T-helper 1 cell (primary cell): ENCODE measurements around the gene PLPPR1.
A peak's percentile ranks its signal among the peaks of the same experiment; 100 is the strongest.
"Not testable (repeated sequence)": the region's sequence is repeated elsewhere in the genome, so short reads cannot be mapped to it uniquely, and the experiment has no call there.

ENCODE experiments used
- DNase-seq, 5 donors: peaks; one replicate each; pipeline ENCODE4 v3.0.0-alpha.2; 2012 to 2020

PLPPR1 gene

DNA sequence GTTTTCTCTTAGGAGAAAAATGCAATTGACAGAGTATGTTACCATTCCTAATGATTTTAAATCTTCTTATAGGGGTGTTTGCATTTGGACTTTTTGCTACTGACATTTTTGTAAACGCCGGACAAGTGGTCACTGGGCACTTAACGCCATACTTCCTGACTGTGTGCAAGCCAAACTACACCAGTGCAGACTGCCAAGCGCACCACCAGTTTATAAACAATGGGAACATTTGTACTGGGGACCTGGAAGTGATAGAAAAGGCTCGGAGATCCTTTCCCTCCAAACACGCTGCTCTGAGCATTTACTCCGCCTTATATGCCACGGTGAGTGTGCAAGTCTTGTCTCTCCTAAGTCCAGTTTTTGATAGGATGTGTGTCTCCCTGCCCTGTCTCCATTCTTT lies 280.6 kb downstream of the PLPPR1 start:
- no peak for DNase-seq

DNA sequence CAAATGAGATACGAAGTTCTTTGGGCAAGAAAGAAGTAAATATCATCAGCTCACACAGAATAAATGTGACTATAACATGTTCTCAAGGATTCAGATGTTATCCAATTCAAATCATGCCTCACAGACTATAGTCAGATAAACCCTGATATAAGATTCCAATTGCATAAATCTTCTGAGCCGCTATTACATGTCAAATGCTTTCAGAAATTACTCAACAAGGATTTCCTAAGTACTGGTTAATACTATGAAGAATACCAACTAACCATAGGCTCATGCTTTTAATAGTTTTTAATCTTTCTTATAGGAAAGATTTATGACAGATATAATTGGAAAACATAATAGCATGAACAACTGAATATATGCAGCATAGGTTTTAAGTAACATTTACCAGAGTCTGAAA lies 282.7 kb downstream of the PLPPR1 start:
- DNase-seq: no peak

DNA sequence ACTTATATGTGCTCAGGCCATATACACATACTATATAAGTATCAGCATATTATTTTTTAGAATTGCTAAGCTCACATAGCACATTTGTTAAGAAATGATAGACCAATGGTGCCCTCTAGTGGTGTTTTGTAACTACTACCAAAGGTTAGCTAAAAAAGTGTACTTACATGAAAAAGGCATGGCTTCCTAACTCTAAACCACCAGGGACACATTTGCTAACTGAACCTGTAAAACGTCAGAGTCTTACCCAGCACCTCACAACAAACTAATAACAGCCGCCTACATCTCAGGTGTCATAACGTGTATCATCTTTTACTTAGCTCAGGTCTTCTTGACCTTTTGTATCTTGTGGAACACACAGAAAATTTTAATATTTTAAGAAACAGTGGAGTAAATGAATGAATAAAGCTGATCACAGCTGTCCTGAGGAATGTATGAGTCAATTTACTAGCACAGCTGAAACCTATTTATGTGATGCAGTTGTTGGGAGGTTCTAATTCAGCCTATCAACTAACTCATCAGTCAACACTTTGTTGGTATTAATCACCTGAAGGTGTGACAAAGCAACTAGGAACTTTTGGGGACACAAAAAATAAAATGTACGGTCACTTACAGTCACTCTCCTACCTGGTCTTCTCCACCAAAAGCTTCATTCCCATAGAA lies 283.4 kb downstream of the PLPPR1 start:
- peak in 2 of 5 donors; percentile 4 to 53 for DNase-seq

DNA sequence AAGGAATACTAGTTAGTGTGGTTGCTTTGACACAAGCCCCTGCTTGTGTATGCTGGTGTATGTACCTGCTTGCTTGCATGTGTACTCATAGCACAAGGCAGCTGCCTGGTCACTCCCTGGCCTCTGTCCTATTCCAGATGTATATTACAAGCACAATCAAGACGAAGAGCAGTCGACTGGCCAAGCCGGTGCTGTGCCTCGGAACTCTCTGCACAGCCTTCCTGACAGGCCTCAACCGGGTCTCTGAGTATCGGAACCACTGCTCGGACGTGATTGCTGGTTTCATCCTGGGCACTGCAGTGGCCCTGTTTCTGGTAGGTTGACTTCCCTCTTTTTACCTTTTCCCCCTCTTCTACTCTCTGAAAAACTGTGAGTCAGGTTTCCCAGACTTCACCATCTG lies 284.1 kb downstream of the PLPPR1 start:
- no peak for DNase-seq

DNA sequence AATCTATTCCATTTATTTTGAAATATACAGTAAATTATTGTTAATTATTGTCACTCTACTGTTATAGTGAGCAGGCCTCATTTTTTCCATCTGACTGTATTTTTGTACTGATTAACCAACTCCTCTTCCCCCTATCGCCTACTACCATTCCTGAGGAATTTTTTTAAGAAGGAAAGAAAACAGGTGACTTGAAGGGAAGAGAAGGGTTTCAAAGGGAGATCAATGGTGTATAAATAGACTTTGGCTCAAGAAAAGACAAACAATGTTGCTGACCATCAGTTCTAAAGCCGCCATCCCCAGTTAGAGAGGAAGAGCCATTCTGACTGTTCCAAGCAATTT lies 286.6 kb downstream of the PLPPR1 start:
- no peak for DNase-seq

DNA sequence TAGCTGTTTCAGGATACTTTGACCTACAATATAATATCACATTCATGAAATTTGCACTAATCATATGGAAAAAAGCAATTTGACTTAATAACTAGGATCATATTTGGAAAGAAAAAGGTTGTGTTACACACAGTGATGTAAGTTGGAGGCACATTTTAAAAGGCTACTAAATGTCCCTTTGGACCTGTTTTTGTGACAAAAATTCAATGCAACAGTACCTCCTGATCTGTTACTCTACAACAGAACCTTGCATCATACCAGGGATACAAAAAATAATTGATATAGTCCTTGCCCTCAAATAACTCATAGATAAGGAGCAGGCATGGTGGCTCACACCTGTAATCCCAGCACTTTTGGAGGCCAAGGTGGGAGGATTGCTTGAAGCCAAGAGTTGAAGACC lies 289.2 kb downstream of the PLPPR1 start:
- DNase-seq: no peak

DNA sequence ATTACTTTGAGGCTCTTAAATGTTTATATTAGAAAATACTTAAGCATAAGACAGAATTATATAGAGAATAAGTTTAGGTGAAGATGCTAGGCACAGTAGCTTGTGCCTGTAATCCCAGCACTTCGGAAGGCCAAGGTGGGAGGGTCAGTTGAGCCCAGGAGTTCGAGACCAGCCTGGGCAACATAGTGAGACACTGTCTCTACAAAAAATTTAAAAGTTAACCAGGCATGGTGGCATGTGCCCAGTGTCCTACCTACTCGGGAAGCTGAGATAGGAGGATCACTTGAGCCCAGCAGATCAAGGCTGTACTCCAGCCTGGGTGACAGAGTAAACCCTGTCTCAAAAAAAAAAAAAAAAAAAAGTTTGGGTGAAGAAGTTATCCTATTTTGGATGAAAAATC lies 294.6 kb downstream of the PLPPR1 start:
- DNase-seq: no peak

DNA sequence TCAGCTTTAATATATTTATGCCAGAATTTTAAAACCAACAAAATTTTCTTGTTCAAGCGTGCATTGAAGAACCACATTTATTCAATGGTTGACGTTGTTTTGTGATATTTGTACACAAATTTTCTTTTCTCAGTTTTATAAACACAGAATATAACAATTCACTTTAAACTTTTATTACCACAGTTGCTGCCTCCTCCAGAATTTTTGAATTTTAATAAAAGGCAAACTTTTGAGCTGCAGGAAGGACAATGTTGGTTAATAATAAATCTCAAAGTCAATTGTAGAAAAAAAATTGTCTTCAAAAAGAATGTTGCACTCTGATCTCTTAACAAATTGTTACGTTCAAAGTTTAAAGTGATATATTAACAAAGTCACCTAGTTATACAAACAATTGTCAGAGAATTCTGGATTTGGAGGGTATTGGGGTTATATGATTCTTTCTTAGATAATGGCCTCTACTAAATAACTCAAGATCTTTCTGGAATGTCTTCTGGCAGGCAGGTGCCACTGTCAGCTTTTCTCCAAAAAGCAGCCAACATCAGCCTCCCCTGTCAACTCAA lies 295.8 kb downstream of the PLPPR1 start:
- no peak for DNase-seq

DNA sequence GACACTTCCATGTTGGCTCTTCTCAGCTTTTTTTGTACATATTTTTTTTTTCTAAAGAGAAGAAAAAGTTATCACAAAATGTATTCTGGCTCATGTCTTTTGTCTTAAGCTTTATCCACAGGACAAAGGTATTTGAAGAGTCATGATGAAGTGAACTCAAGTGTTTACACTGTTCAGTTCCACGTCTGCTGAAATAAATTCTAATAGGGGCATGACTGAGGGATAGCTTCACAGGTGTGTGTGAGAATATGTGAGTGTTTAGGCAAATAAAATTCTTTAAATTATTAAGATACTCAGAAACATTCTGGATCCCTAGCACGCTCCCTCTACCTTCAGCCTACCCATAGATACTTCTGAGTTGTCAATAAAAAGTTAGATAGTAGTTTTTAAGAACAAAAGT lies 296.5 kb downstream of the PLPPR1 start:
- no peak for DNase-seq

DNA sequence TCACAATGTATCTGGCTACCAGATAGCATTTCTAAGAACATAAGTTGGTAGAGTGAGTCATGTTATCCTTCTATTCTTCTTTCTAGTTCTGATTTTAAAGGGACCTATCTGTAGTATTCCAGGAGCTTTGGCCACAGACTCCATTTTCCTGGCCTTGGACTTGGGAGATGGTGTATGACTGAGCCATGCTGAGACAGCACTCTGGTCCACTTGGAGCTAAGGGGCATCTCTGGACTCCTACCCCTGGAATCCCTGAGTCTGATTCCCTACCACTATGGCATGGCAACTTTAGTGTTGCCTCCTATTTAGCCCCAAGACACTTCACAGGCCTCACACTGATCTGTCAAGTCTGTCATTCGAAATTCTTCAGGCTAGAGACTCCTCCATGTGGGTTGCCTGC lies 297.5 kb downstream of the PLPPR1 start:
- DNase-seq: no peak

DNA sequence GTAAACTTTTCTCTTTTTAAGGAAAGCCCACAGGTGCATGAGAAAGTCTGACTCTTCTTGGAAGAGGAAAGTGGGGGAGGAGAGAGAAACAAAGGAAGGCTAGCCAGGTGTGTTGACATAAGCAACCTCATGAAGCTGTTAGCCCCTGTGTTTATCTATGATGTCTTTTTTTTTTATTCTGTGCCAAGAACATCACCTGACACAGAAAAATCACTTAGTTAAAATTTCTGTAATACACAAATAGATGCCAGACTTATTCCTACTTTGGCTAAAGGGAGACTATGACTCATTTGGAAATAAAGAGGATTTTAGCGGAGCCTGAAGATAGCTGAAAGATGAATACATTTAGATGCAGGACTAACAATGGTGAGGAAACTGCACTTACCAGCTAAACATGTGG lies 298.0 kb downstream of the PLPPR1 start:
- no peak for DNase-seq

DNA sequence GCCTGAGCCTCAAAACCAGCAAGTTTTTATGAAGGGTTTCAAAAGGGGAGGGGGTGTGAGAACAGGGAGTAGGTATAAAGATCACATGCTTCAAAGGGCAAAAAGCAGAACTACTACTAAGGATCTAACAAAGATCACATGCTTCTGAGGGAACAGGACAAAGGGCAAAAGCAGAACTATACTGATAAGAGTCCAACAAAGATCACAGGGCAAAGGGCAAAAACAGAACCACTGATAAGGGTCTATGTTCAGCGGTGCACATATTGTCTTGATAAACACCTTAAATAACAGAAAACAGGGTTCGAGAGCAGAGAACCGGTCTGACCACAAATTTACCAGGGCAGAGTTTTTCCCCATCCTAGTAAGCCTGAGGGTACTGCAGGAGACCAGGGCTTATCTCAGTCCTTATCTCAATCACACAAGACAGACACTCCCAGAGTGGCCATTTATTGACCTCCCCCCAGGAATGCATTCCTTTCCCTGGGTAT lies 298.9 kb downstream of the PLPPR1 start:
- DNase-seq: not testable (repeated sequence)

DNA sequence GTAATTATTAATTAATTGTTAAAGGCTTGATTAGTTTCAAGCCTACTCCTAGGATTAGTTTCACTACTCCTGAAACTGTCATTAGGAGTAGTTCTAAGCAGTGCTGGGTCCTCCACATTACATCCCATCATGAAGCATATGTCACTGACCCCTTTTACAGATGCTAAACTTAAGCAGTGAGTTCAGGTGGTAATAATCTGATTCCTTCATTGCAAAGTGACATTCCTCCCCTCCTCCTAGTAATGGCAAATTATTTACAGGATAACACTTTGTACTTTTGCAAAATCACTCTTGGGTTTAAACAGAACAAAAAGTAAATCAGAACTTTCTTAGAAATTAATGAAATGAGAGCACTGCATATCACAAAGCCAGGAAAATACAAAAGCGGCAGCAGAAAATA lies 303.8 kb downstream of the PLPPR1 start:
- no peak for DNase-seq

DNA sequence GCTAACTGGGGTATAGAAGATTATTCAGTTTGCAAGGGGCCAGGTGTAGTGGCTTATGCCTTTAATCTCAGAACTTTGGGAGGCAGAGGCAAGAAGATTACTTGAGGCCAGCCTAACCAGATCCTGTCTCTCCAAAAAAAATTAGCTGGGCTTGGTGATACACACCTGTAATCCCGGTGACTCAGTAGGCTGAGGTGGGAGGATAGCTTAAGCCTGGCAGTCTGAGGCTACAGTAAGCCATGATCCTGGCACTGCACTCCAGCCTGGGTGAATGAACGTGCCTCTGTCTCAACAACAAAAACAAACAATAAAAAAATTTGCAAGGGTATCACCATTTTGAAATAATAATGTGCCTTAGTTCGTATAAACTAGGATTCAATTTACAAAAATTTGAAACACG lies 305.0 kb downstream of the PLPPR1 start:
- DNase-seq: no peak

DNA sequence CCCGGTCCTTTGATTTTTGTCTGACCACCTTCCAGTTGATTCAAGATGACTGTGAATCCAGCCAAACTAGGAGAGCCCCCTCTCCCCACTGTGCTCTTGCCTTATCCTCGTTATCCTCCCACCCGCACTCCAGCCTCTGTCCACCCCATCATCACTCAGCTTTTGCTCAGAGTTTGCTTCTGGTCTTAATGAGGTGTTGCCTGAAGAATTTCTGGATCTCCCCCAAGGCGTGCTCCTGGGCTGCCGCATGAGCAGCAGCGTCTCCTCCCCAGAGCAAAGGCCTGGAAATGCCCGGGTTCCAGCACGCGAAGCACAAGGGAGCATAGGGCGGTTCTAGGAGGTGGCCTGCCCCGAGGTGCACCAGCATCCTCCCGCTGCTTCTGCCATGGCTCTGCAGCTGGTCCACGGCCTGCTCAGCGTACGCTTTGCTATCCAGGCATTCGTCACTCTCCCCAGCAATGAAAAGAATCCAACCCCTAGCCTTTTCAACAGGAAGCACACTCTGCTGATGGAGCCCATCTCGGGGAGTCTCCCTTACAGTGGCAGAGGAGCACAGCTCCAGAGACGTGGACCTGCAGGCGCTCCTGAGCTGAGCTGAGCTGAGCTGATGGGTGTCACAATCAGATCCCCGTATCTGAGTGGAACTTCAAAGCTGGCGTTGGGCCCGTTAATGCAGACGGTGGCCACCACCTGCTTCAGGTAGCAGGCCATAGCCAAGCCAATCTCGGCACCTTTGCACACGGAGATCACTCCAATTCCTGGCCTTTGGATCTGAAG lies 305.6 kb downstream of the PLPPR1 start:
- DNase-seq: peak in 1 of 5 donors; percentile 6

DNA sequence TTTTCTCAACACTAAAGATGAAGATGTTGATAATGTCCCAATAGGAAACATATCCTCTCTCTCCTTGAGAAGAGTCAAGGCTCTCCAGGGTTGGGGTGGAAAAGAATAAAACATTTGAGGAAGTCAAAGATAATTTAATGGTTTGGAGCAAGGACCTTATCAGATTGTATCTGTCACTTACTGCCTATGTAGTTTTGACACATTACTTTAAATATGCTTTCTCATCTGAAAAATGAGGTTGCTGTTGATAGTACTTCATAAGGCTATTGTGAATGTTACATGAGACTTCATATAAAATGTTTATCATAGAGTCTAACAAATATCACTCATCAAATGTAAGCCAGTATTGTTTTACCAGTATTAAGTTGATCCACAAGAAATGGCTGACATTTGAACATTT lies 307.6 kb downstream of the PLPPR1 start:
- DNase-seq: no peak

DNA sequence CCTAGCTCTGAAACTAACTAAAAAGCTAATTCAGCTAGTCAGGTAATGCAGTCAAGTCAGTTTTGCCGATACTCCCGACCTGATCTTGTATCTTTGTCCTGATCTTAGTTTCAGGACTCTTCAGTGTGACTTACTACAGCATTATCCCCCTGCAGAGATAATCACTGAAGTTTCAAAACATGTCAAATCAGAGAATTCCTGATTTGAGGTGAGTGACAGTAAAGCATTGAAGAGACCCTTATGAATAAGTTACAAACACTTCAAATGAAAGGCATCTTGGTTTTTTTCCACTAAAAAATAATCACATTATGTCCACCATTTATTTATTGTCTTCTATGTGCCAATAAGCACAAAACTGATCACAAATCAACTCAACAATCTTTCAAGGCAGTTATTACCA lies 308.7 kb downstream of the PLPPR1 start:
- DNase-seq: no peak

DNA sequence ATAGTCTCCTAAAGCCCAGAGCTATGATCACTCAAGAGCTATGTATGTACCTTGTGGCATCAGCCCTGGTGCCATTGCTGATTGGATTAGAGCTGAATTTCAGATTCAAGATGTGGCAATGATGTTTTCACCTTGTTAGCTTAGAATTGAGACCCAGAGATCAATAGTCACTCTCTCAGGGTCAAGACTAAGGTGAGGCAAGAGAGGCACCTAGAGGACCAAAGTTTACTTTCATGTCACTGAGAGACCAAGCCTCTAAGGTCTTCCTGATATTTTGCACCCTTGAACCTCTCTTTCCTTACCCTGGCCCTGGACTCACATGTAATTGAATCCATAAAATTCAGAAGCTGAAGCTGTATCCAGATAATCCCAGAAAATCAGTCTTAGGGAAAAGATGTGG lies 313.4 kb downstream of the PLPPR1 start:
- no peak for DNase-seq

DNA sequence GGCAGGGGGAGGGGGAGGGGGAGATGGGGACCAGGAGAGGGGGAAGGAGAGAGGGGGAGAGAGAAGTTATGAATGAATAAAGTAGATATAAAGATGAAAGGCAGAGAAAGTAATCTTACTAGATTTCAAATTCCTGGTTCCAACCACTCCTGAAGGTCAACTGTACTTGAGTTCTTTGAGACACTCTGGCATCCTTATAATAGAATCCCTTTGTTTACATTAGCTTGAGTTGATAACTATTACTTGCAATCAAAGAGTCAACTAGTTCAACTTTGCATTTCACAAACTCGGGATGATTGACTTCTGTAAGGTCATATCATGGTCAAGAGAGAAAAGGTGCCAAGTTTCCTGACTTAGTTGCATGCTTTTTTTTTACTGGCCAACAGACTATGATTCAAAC lies 314.1 kb downstream of the PLPPR1 start:
- DNase-seq: no peak

DNA sequence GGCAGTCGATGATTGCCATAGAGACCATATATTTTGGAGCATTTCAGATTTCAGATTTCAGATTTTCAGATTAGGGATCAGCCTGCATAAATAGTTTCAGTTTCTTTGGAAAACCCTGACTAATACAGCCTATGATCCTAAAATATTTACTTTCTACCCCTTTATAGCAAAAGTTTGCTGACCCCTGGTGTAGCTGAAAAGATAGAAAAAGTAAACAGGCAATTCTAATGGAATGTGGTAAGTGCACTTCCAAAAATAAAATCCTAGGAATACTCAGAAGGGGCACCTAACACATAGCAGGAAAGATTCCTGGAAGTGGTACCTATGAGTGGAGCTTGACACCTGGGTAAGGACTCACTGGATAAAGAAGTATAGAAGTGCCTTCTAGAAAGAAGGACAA lies 321.8 kb downstream of the PLPPR1 start:
- DNase-seq: no peak

DNA sequence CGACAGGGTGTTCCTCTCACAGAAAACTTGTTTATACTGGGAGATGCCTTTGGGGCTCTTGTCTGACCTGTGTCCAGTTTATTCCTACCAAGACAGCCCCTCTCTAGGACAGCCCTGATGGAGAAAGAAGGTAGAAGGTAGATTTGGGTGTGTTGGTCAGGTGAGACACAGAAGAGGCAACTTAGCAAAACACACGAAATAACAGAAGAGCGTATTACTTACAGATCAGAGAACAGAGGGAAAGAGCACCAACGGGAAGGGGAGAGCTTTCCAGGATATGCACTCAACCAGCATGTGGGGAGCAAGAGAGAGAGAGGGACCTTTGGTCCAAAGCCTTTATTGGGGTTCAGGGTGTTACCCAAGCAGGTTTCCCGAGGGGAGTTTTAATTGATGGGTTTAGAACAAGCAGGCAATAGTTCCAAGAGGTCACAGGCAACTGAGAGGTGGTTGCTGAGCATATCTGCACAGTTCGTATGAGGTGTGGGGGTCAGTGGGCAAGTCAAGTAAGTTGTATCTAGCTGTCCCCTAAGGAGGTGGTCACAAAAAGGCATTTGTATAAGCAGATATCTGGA lies 324.5 kb downstream of the PLPPR1 start:
- no peak for DNase-seq

DNA sequence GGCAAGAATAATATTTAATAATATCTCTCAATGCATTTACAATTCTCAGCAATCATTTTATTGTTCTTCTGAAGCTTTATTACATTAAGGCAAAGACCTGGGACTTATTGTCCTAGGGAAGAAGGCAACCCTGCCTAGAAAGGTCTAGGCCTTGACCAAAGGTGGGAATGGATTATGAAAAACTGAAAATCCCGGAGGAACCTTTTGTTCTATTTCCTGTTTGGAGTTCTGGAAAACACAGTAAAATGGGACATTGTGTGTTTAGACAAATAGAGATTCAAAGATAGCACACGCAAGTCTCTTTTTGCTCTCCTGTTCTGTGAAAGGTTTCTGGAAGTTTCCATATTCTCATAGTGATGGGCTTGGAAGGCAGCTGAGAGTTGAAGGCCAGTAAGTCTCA lies 325.2 kb downstream of the PLPPR1 start:
- DNase-seq: no peak

DNA sequence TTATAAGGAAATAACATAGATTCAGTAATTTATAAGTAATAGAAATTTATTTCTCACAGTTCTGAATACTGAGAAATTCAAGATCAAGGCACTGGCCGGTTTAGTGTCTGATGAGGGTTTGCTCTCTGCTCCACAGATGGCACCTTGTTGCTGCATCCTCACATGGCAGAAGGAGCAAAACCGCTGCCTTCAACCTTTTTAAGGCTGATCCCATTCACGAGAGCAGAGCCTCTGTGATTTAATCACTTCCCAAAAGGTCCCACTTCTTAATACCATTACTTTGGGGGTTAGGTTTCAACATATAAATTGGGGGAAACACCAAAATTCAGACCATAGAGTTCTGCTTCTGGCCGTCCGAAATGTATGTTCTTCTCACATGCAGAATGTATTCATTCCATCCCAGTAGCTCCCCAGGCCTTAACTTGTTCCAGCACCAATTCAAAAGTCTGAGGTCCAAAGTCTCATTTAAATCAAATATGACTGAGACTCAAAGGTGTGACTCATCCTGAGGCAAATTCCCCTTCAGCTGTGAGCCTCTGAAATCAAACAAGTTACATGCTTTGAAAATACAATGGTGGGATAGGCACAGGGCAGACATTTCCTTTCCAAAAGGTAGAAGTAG lies 325.7 kb downstream of the PLPPR1 start:
- no peak for DNase-seq
